ENCODE results near the gene GPR35. TPM values are rescaled to one million over a fixed set of nuclear protein-coding genes. Genes with fewer than 3 reads are reported as not detected.
A peak's percentile ranks its signal among the peaks of the same experiment; 100 is the strongest.

The GPR35 gene
- total RNA-seq, 2 donors from 2014 or later, result 48.2 to 50.7 TPM

GRCh38 chr2:240644859-240645301, 19.6 kb downstream of the GPR35 start:
- no peaks in the 10 kb centered on the region for H3K9me3 Mint-ChIP-seq
- H3K27ac Mint-ChIP-seq, result no peak overlapping the region

GRCh38 chr2:240645346-240645745, 20.1 kb downstream of the GPR35 start:
- no peak overlapping the region for H3K27ac Mint-ChIP-seq
- H3K4me1 Mint-ChIP-seq (ENCODE audit: low read depth), result no peaks in the 10 kb centered on the region
- ATAC-seq (replicated peaks in 1 of 2), result no peak

More at GRCh38 chr2:240644859-240645301, 19.6 kb downstream of the GPR35 start:
- Mint-ChIP-seq H3K4me3 (no peak overlapping the region), H3K4me1 (ENCODE audit: low read depth) (no peaks in the 10 kb centered on the region), H3K27me3 (ENCODE audit: low read depth) (peaks cover 20% of the 10 kb centered on the region), H3K36me3 (ENCODE audit: insufficient read depth in 2 of 2) (no peaks in the 10 kb centered on the region)
- ATAC-seq (replicated peaks in 1 of 2) (no peak), DNase-seq (no peak)

DNA sequence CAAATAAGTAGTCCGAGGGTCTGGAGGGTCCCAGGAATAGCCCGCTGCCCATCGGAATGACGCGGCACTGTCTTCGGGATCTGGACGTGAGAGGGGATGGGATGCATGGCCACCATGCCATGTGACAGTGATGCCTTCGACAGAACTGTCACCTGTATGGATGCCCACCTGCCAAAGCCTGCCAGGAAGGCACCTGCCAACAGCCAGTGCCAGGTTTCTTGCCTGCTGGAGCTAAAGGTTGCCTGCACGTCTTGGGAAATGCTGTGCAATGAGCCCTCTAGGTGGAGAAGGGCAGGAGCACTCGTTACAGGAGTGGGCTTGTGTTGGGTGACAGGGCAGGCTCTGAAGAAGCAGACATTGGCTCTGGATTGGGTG, 20.5 kb downstream of the GPR35 start:
- Mint-ChIP-seq H3K4me1 (ENCODE audit: low read depth) (no peaks in the 10 kb centered on the region), H3K4me3 (no peak overlapping the region), H3K27me3 (ENCODE audit: low read depth) (peaks cover 20% of the 10 kb centered on the region), H3K27ac (no peak overlapping the region), H3K36me3 (ENCODE audit: insufficient read depth in 2 of 2) (no peaks in the 10 kb centered on the region), H3K9me3 (no peaks in the 10 kb centered on the region)
- no peak for ATAC-seq (replicated peaks in 1 of 2)
- DNase-seq, result no peak

More at GRCh38 chr2:240645346-240645745, 20.1 kb downstream of the GPR35 start:
- H3K4me3 Mint-ChIP-seq, result no peak overlapping the region
- no peak for DNase-seq
- H3K36me3 Mint-ChIP-seq (ENCODE audit: insufficient read depth in 2 of 2), result no peaks in the 10 kb centered on the region
- no peaks in the 10 kb centered on the region for H3K9me3 Mint-ChIP-seq
- H3K27me3 Mint-ChIP-seq (ENCODE audit: low read depth), result peaks cover 20% of the 10 kb centered on the region

DNA sequence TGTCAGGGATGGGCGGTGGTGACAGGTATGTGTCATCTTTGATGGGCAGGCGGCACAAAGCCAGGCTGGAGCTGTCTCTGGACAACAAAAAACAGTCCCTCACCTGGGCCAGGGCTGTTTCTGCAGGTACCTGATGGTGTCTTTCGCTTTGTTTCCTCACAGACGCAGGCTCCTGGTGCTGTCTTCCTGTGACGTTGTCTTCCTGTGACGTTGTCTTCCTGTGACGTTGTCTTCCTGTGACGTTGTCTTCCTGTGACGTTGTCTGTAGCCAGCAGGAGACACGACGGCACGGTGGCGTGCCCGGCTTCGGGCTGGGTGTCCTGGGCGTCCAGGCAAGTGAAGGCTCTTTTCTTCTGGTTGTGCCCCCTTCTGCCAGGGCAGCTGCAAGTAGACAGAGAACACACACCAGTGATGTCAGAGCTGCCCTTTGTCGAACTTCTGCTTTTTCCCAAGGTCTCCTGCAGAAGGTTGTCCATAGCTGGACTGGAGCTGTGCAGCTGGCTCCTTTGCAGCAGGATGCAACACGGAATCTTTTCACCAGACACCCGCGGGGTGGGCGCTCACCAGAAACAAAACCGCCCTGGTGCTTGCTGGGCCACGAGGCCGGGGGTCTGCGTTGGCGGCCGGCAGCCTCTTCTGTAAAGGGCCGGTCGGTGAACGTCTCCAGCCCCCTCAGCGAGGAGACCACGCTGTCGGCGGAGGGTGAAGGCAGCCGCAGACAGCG, 21.1 kb downstream of the GPR35 start:
- DNase-seq (no peak), ATAC-seq (replicated peaks in 1 of 2) (no peak)
- H3K4me3 Mint-ChIP-seq, result no peak overlapping the region
- H3K27ac Mint-ChIP-seq, result no peak overlapping the region
- no peaks in the 10 kb centered on the region for H3K36me3 Mint-ChIP-seq (ENCODE audit: insufficient read depth in 2 of 2)
- peaks cover 21% of the 10 kb centered on the region for H3K27me3 Mint-ChIP-seq (ENCODE audit: low read depth)
- H3K9me3 Mint-ChIP-seq, result no peaks in the 10 kb centered on the region
- H3K4me1 Mint-ChIP-seq (ENCODE audit: low read depth), result no peaks in the 10 kb centered on the region

- H3K4me3 Mint-ChIP-seq, result no peak overlapping the region
- no peak overlapping the region for H3K27ac Mint-ChIP-seq
- H3K27me3 Mint-ChIP-seq (ENCODE audit: low read depth), result peaks cover 26% of the 10 kb centered on the region
- ATAC-seq (replicated peaks in 1 of 2) (no peak), DNase-seq (no peak)
- H3K9me3 Mint-ChIP-seq, result no peaks in the 10 kb centered on the region
- H3K4me1 Mint-ChIP-seq (ENCODE audit: low read depth), result no peaks in the 10 kb centered on the region
- H3K36me3 Mint-ChIP-seq (ENCODE audit: insufficient read depth in 2 of 2), result no peaks in the 10 kb centered on the region
These were observed 21.7 kb downstream of the GPR35 start for GRCh38 chr2:240646900-240647502.

DNA sequence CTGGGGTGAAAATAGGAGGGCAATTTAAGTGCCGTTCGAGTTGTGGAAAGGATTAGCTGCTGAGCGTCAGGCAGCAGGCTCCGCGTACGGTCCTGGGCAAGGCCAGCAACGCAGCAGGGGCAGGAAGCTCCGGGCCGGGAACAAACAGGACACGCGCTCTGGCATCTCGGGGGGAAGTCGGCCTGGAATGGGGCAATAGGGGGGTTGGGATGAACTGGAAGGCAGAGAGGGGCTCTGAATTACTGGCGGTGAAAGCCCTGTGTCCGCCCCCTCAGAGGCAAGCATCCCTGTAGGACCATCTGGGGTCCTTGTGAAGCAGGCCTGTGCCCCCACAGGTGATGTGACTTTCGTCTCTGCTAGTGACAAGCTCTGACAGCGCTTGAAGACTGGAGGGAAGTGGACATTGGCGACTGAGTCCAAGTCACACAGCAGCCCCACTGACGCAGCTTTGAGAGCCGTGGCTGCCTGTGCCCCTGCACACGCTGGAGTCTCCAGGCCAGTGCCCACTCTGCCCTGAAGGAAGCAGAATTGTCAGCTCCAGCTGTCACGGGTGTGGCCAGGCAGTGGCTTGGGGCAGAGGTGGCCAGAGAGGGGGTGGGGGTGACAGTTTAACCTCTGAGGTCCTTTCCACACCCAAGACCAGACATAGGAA, 22.3 kb downstream of the GPR35 start:
- H3K27me3 Mint-ChIP-seq (ENCODE audit: low read depth), result peaks cover 29% of the 10 kb centered on the region
- ATAC-seq (replicated peaks in 1 of 2), result no peak

DNA sequence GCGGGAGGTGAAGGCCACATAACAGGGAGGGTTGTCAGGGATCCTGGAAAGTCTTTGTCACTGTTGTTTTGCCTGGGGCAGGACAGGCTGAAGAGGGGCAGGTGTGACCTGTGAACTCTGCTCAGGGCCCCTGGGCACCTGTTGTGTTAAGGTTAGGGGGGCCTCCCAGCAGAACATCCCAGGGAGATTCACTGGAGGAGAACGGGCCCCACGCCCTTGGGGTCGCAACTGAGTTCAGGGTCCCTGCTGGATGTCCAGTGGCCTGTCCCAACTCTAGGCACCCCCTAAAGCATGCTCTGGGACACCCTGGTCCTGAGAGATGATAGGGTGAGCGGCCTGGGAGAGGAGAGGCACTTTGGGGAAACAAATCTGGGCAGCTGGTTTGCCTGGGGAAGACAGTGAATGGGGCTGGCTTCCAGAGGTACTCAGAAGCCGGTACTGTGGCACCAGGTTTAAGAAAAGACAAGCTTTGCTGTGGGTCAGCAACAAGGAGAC, 22.9 kb downstream of the GPR35 start:
- Mint-ChIP-seq H3K27me3 (ENCODE audit: low read depth) (peaks cover 31% of the 10 kb centered on the region), H3K4me3 (no peak overlapping the region), H3K4me1 (ENCODE audit: low read depth) (no peaks in the 10 kb centered on the region), H3K27ac (no peak overlapping the region), H3K36me3 (ENCODE audit: insufficient read depth in 2 of 2) (no peaks in the 10 kb centered on the region), H3K9me3 (no peaks in the 10 kb centered on the region)
- ATAC-seq (replicated peaks in 1 of 2), result no peak
- DNase-seq, result no peak

More for the DNA sequence above, 22.3 kb downstream of the GPR35 start:
- H3K27ac Mint-ChIP-seq, result no peak overlapping the region
- DNase-seq, result no peak
- H3K4me1 Mint-ChIP-seq (ENCODE audit: low read depth), result no peaks in the 10 kb centered on the region
- no peaks in the 10 kb centered on the region for H3K9me3 Mint-ChIP-seq
- no peaks in the 10 kb centered on the region for H3K36me3 Mint-ChIP-seq (ENCODE audit: insufficient read depth in 2 of 2)
- H3K4me3 Mint-ChIP-seq, result no peak overlapping the region

GRCh38 chr2:240648650-240649275, 23.5 kb downstream of the GPR35 start:
- Mint-ChIP-seq H3K36me3 (ENCODE audit: insufficient read depth in 2 of 2) (no peaks in the 10 kb centered on the region), H3K9me3 (no peaks in the 10 kb centered on the region), H3K27ac (no peak overlapping the region), H3K27me3 (ENCODE audit: low read depth) (peaks cover 37% of the 10 kb centered on the region), H3K4me1 (ENCODE audit: low read depth) (no peaks in the 10 kb centered on the region), H3K4me3 (no peak overlapping the region)
- ATAC-seq (replicated peaks in 1 of 2), result no peak
- DNase-seq, result no peak

DNA sequence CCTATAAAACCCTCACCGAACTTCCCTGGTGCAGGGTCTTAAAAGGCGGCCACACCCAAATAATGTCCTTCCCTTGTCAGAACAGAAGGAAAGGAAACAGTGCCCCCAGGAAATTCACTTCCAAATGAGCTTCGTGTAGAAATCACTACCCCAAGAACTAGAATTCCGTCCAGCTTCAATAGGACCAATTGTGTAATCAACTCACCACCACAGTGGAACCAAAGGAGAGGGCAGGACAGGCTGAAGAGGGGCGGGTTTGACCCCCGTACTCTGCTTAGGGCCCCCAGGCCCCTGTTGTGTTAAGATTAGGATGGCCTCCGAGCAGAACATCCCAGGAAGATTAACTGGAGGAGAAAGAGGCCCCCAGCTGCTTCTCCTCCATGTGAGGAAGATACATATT, 24.1 kb downstream of the GPR35 start:
- Mint-ChIP-seq H3K27me3 (ENCODE audit: low read depth) (peaks cover 38% of the 10 kb centered on the region), H3K27ac (no peak overlapping the region), H3K36me3 (ENCODE audit: insufficient read depth in 2 of 2) (no peaks in the 10 kb centered on the region), H3K4me1 (ENCODE audit: low read depth) (no peaks in the 10 kb centered on the region), H3K9me3 (no peaks in the 10 kb centered on the region), H3K4me3 (no peak overlapping the region)
- ATAC-seq (replicated peaks in 1 of 2) (no peak), DNase-seq (no peak)

GRCh38 chr2:240650254-240650965, 25.1 kb downstream of the GPR35 start:
- Mint-ChIP-seq H3K27me3 (ENCODE audit: low read depth) (peaks cover 46% of the 10 kb centered on the region), H3K4me3 (no peak overlapping the region), H3K9me3 (no peaks in the 10 kb centered on the region), H3K36me3 (ENCODE audit: insufficient read depth in 2 of 2) (no peaks in the 10 kb centered on the region), H3K27ac (no peak overlapping the region), H3K4me1 (ENCODE audit: low read depth) (no peaks in the 10 kb centered on the region)
- DNase-seq (no peak), ATAC-seq (replicated peaks in 1 of 2) (no peak)

DNA sequence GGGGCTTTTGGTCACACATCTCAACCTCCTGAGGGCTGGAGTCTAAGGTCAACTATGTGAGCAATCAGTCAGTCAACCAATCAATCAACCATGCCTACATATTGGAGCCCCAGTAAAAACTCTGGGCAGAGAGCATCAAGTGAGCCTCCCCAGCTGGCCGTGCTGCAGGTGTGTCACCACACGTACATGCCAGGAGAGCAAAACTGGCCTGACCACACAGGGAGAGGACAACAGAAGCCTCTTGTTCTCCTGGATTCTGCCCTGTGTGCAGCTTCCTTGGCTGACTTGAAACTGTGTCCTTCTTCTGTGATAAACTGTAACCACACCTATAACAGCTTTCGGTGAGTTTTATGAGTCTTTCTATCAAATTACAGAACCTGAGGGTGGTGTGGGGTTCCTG, 25.9 kb downstream of the GPR35 start:
- ATAC-seq (replicated peaks in 1 of 2) (no peak), DNase-seq (no peak)
- Mint-ChIP-seq H3K4me3 (no peak overlapping the region), H3K27ac (no peak overlapping the region), H3K27me3 (ENCODE audit: low read depth) (peaks cover 47% of the 10 kb centered on the region), H3K36me3 (ENCODE audit: insufficient read depth in 2 of 2) (no peaks in the 10 kb centered on the region), H3K9me3 (no peaks in the 10 kb centered on the region), H3K4me1 (ENCODE audit: low read depth) (peaks cover 4% of the 10 kb centered on the region)

DNA sequence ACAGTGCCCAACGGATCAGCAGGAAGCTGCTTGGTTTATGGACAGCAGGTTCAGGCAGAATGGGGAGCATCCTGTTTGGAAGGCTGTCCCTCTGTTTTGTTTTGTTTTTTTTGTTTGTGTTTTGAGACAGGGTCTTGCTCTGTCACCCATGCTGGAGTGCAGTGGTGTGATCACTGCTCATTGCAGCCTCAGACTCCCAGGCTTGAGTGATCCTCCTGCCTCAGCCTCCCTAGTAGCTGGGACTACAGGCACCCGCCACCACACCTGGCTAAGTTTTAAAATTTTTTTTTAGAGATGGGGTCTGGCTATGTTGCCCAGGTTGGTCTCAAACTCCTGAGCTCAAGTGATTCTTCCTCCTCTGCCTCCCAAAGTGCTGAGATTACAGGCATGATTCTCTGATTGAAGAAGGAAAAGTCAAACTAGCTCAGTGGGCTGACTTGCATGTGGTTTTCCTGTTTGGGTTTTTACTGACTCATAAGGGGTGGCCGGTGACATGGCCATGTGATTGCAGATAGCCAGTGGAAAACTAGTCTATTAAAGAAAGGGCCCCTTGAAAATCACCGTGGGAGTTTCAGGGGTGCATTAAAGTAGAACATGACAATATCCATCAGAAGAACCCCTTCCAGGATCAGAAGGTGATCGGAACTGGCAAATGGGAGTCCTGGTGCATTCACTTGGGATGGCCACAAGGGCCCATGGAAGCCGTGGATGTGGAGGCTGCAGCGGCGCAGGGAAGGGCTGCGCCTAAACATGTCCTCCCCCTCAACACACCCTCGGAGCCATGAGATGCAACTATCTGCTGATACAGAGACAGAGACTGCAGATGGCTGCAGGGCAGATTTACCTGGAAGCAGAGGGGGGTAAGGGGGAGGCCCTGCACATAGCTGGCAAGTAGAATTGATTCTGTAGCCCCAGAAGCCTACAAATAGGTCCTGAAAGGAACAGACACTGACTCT, 30.9 kb downstream of the GPR35 start:
- DNase-seq (peak; percentile 22 to 31), ATAC-seq (replicated peaks in 1 of 2) (peak; percentile 78 to 94)
- Mint-ChIP-seq H3K27me3 (ENCODE audit: low read depth) (peaks cover 57% of the 10 kb centered on the region), H3K4me1 (ENCODE audit: low read depth) (peaks cover 10% of the 10 kb centered on the region), H3K4me3 (peak overlapping the region in 1 of 2 donors; percentile 23), H3K36me3 (ENCODE audit: insufficient read depth in 2 of 2) (no peaks in the 10 kb centered on the region), H3K27ac (no peak overlapping the region), H3K9me3 (no peaks in the 10 kb centered on the region)

All from activated T-cell treated with anti-CD3 and anti-CD28 coated beads, Interleukin-2, amount 50 U/mL, for 72 hours (primary cell).